Spinal cord (tissue), 10 donors: ENCODE measurements around the gene CUL4A. TPM values are rescaled to one million over a fixed set of nuclear protein-coding genes. Genes with fewer than 3 reads are reported as not detected.
"Not testable (repeated sequence)": the region's sequence is repeated elsewhere in the genome, so short reads cannot be mapped to it uniquely, and the experiment has no call there.

Experiments
- DNase-seq, 6 donors: peaks; one replicate each; pipeline versions ENCODE4 v3.0.0 to v3.0.0-alpha.2; 2013 to 2015; ENCODE audit warnings: low spot score in 6 of 6, low read depth in 4 of 6
- H3K27ac ChIP-seq: one replicate; pipeline ENCODE4 v1.5.1; 2013; ENCODE audit warnings: low read depth, low read length, control low read depth
- H3K27me3 ChIP-seq: one replicate; pipeline ENCODE4 v1.6.1; 2013; ENCODE audit warnings: low read length; ENCODE audit not compliant: control insufficient read depth, insufficient read depth
- H3K36me3 ChIP-seq: one replicate; pipeline ENCODE4 v1.6.1; 2013; ENCODE audit warnings: low read length; ENCODE audit not compliant: control insufficient read depth, insufficient read depth
- H3K4me1 ChIP-seq: one replicate; pipeline ENCODE4 v1.6.1; 2013; ENCODE audit warnings: low read length; ENCODE audit not compliant: control insufficient read depth, insufficient read depth
- H3K4me3 ChIP-seq: one replicate; pipeline ENCODE4 v1.5.1; 2013; ENCODE audit warnings: low read depth, low read length, control low read depth
- H3K9me3 ChIP-seq: one replicate; pipeline ENCODE4 v1.6.1; 2013; ENCODE audit warnings: low read length; ENCODE audit not compliant: control insufficient read depth, insufficient read depth
- WGBS: methylation state at CpG from one replicate; pipeline ENCODE4 v1.1.5; 2013; ENCODE audit warnings: missing lambda C conversion rate; ENCODE audit not compliant: insufficient coverage; 5-methylcytosine and 5-hydroxymethylcytosine counted together
- polyA plus RNA-seq, 2 donors: library from polyadenylated mRNA; unstranded; fragments of 120-200 nt; gene quantifications; one replicate each; pipeline ENCODE4 v1.2.1, GENCODE V29; 2013; ENCODE audit not compliant: insufficient read length in 2 of 2
- total RNA-seq, 2 donors: library from RNA; depleted of rRNA in 1 of 2; stranded (reverse); fragments of 120-200 nt in 1 of 2; fragments of >200 nt in 1 of 2; gene quantifications; one replicate each; pipeline versions ENCODE4 v1.2.3 to v1.2.4, GENCODE V29; 2013 to 2014
- donor health status: healthy.

The CUL4A gene
- total and polyA plus RNA-seq, 4 donors, result 45.3 to 64.5 (median 55.3) TPM

DNA sequence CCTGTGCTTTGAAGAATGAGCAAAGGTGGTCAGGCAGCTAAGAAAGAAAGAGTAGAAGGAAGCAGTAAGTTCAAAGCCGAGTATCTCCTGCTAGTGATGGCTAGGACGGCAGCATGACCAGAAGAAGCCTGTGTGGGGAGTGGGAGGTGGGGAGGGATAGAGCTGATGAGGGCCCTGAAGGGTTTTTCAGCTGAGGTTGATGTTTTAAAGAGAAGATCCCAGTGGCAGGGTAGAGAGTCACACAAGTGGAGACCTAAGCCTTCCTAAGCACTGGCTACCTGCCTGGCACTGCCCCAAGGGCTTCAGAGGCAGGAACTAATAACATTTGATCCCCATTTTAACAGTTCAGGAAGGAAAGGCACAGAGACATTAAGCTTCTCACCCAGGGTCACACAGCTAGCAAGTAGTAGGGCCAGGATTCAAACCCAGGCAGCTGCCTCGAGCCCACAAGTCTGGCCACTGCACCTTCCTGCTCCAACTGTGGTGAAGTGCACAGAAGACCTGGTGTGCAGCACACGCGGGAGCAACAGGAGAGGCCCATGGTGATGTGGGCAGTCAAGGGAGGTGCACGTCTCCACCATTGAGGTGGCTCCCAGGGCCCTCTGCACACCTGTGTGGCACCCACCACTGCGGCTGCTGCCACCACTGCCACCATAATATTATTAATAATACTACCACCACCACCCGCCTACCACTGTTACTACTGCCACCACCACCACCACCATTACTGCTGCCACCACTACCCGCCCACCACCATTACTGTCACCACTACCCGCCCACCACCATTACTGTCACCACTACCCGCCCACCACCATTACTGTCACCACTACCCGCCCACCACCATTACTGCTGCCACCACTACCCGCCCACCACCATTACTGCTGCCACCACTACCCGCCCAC is 22.1 kb downstream of the CUL4A start:
- WGBS, result 83% methylated on average over 11 of the region's 14 CpGs

DNA sequence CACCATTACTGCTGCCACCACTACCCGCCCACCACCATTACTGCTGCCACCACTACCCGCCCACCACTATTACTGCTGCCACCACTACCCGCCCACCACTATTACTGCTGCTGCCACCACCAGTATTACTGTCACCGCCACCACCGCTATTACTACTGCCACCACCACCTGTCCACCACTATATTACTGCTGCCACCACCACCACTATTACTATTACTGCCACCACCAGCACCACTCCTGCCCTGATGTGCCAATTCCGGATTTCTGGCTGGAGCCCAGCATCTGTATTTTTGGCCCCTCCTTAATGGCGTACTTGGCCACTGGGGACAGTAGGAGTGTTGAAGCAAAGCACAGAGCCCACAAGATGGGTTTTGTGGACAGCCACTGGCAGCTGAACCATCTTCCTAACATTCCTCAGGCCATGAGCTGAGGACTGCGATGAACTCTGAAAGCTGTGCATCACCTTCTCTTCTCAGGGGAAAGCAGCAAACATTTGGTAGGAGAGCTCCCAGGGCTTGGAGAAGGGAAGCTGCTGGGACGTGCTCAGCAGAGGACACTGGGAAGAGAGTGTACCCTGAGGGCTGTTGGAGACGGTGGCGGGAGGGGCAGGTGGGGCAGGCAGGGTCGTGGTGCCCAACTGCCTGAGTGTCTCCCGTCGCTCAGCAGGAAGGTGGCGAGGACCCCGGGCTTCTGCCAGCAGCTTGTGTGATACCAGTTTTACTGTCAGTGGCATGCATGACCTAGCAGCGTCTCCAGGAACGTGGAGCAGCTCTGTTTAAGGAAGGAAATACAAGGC is 23.0 kb downstream of the CUL4A start:
- peaks cover 66% of the 10 kb centered on the region for H3K36me3 ChIP-seq

More for the DNA sequence above, 22.1 kb downstream of the CUL4A start:
- Histone ChIP-seq H3K27me3 (no peaks in the 10 kb centered on the region), H3K4me1 (no peaks in the 10 kb centered on the region), H3K4me3 (no peak overlapping the region), H3K9me3 (no peaks in the 10 kb centered on the region), H3K36me3 (peaks cover 71% of the 10 kb centered on the region), H3K27ac (no peak overlapping the region)
- DNase-seq, result no peak

DNA sequence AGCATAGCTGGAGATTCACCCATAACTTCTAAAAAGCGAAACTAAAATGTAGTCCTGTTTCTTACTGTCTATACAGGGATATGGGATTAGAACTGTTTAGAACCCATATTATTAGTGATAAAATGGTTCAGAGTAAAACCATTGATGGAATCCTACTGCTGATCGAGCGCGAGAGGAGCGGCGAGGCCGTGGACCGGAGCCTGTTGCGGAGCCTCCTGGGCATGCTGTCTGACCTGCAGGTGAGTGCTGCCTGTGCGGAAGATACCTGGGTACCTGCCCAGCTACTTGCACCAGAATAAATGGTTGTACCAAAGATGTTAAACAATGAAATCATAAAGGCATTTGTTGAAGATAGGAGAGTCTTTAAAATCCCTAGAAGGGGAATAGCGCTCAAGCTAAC is 23.7 kb downstream of the CUL4A start:
- Histone ChIP-seq H3K4me3 (no peak overlapping the region), H3K9me3 (no peaks in the 10 kb centered on the region), H3K27ac (no peak overlapping the region), H3K27me3 (no peaks in the 10 kb centered on the region), H3K4me1 (no peaks in the 10 kb centered on the region), H3K36me3 (peaks cover 61% of the 10 kb centered on the region)
- no peak for DNase-seq
- WGBS, result 98% methylated on average over 9 of the region's 11 CpGs

More for the DNA sequence above, 23.0 kb downstream of the CUL4A start:
- H3K4me3 ChIP-seq, result no peak overlapping the region
- WGBS, result 88% methylated on average over 16 of the region's 18 CpGs
- no peaks in the 10 kb centered on the region for H3K4me1 ChIP-seq
- H3K27me3 ChIP-seq, result no peaks in the 10 kb centered on the region
- no peak overlapping the region for H3K27ac ChIP-seq
- no peak for DNase-seq
- no peaks in the 10 kb centered on the region for H3K9me3 ChIP-seq

DNA sequence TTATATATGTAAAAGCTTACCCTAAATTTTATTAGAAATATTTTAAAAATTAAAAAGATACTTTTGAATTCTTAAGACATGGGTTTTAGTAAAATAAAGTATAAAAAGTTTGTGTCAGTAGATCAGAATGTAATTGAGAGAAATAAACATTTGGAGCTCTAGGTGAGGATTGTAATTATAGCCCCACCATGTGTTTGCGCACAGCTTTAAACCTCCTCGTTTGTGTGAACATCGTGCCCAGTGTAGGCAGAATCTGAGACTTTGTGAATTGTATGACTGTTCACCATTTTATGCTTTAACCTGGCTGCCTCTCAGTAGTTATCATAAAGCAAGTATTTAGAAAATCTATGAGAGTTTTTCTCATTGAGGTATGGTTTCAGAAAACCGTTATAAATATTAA is 29.1 kb downstream of the CUL4A start:
- H3K4me3 ChIP-seq, result no peak overlapping the region
- no CpG with 5 or more reads among the region's 4 CpGs for WGBS

DNA sequence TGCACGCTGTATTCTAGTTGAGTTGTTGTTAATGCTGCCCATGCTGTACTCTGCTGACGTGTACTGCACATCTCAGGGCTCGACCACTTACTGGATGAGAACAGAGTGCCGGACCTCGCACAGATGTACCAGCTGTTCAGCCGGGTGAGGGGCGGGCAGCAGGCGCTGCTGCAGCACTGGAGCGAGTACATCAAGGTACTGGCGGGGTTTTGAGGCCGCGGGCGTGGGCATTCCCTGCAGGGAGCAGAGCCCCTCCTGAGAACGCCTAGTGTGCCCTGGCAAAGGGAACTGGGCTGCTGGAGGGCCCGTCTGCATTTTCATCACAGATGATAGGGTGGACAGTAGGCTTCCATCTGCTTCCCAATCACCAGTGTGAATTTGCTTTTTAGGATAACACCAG is 29.9 kb downstream of the CUL4A start:
- Histone ChIP-seq H3K27me3 (no peaks in the 10 kb centered on the region), H3K27ac (no peak overlapping the region), H3K4me3 (no peak overlapping the region), H3K9me3 (no peaks in the 10 kb centered on the region), H3K36me3 (peaks cover 36% of the 10 kb centered on the region), H3K4me1 (no peaks in the 10 kb centered on the region)
- 93% methylated on average over 13 of the region's 15 CpGs for WGBS
- no peak for DNase-seq

More for the DNA sequence above, 29.1 kb downstream of the CUL4A start:
- DNase-seq, result peak in 1 of 6 donors; percentile 43
- Histone ChIP-seq H3K27me3 (no peaks in the 10 kb centered on the region), H3K27ac (no peak overlapping the region), H3K9me3 (no peaks in the 10 kb centered on the region), H3K36me3 (peaks cover 36% of the 10 kb centered on the region), H3K4me1 (no peaks in the 10 kb centered on the region)

DNA sequence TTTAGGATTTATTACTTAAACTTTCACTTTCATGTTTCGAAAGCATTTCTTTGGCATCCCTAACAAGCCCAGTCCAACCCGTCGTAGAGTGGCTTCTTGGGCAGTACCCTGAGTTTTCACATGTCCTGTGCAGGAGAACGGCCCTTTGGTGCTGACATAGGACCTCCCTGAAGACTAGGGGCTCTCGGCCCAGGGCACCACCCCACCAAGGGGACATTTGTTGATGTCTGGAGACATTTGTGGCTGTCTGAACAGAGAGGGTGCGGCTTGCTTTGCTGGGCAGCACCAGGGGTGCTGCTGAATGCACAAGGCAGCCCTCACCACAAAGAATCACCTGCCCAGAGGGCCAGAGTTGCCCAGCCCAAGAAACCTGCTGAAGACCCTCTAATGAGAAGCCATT is 30.6 kb downstream of the CUL4A start:
- no peak overlapping the region for H3K4me3 ChIP-seq
- peaks cover 39% of the 10 kb centered on the region for H3K36me3 ChIP-seq
- DNase-seq, result no peak
- no peaks in the 10 kb centered on the region for H3K4me1 ChIP-seq
- 95% methylated on average over 5 of the region's 6 CpGs for WGBS
- H3K27me3 ChIP-seq, result no peaks in the 10 kb centered on the region
- no peak overlapping the region for H3K27ac ChIP-seq
- H3K9me3 ChIP-seq, result no peaks in the 10 kb centered on the region

DNA sequence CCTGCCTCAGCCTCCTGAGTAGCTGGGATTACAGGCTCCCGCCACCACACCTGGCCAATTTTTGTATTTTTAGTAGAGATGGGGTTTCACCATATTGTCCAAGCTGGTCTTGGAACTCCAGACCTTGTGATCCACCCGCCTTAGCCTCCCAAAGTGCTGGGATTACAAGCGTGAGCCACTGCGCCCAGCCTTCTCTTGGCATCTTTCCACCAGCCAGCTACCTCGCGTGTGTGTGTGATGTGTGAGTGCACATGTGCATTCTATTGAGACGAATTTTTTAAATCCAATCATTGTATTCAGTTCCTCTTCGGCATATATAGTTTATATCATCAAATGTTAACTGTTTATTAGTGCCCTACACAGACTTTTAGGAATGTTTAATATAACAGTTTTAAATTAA is 32.2 kb downstream of the CUL4A start:
- H3K27me3 ChIP-seq, H3K4me1 ChIP-seq, H3K27ac ChIP-seq, DNase-seq, H3K9me3 ChIP-seq, H3K4me3 ChIP-seq: not testable (repeated sequence)
- WGBS, result no CpG with 5 or more reads among the region's 8 CpGs
- peaks cover 44% of the 10 kb centered on the region for H3K36me3 ChIP-seq

DNA sequence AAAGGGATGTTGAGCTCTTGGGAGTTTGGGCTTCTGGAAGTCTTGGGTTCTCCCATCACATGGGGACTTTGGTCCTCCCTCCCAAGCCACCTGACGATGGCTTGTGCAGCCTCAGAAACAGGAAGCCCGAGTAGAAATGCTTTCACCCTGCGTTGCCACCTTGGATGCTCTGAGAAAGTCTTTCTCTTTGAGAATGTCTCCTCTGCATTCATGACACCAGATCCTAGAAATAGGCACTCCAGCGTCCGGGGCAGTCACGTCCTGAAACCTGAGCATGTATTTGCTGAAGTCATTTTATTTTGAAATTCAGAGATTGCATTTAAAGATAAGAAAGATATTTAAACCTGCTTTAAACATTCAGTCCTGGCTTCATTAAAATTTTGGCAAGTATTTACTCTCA is 34.4 kb downstream of the CUL4A start:
- Histone ChIP-seq H3K27ac (no peak overlapping the region), H3K4me1 (no peaks in the 10 kb centered on the region), H3K4me3 (no peak overlapping the region), H3K27me3 (no peaks in the 10 kb centered on the region), H3K36me3 (peaks cover 57% of the 10 kb centered on the region), H3K9me3 (no peaks in the 10 kb centered on the region)
- no peak for DNase-seq
- 92% methylated on average over 3 of the region's 6 CpGs for WGBS

DNA sequence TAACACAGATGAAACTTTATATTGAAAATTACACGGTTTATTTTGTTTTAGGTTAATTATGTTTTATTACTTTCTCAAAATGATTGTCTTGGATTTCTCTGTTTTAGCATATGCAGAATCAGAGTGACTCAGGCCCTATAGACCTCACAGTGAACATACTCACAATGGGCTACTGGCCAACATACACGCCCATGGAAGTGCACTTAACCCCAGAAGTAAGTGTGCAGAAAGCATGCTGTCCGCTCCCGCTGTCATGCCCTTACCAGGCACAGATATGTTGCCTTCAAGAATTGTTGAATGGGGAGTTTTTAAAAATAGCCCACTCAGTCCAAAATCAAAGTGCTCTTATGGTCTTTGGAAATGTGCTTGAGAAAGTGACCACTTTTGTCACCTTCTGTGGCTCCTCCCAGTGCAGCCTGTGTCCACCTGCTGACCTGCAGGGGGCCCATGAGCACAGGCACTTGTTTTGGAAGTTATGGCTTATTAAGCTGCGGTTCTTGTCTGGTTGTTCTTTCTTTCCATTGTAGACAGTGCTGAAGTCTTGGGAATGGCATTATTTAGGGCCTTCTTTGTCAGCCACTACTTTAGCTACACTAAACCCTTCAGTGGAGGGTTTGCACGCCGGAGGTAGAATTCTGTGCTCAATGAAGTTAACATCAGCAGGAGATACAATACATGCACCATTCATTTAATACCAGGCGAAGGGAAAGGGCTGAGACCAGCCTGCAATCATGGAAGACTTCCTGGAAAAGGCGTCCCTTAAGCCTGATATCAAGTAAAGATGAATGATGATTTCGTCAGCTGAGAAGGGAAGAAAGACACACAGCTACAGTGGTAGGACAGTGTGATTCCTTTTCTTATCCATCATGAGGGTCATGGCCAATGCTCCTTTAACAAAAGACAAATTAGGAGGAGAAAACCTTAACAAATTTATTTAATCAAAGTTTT is 36.7 kb downstream of the CUL4A start:
- peaks cover 58% of the 10 kb centered on the region for H3K36me3 ChIP-seq
- H3K27ac ChIP-seq, result no peak overlapping the region
- no CpG with 5 or more reads among the region's 10 CpGs for WGBS

More for the DNA sequence above, 36.7 kb downstream of the CUL4A start:
- DNase-seq, result no peak
- Histone ChIP-seq H3K4me1 (no peaks in the 10 kb centered on the region), H3K27me3 (no peaks in the 10 kb centered on the region), H3K9me3 (no peaks in the 10 kb centered on the region), H3K4me3 (no peak overlapping the region)
